SK-N-SH (cell line): ENCODE measurements around the gene ABCA1. TPM values are rescaled to one million over a fixed set of nuclear protein-coding genes. Genes with fewer than 3 reads are reported as not detected.
"Not testable (repeated sequence)": the region's sequence is repeated elsewhere in the genome, so short reads cannot be mapped to it uniquely, and the experiment has no call there.

Experiments
- CTCF ChIA-PET: fragments of 300-600, 350-600 bp; formaldehyde crosslinking; extraction: SDS; loops from one replicate; lab custom pipeline; 2021; lab: Yijun Ruan, JAX
- POLR2A ChIA-PET: fragments of 350-600 bp; sonication (Branson Sonifier 250); formaldehyde crosslinking; extraction: SDS; loops from one replicate; lab custom pipeline; 2020; ENCODE audit warnings: antibody characterized with exemption, inconsistent platforms; lab: Yijun Ruan, JAX
- DNase-seq: peaks from one replicate; pipeline ENCODE4 v3.0.0; 2012
- H2AFZ ChIP-seq: fragments of 200-600 bp; sonication (generic); 2 replicates; pipeline ENCODE4 v1.8.1; 2016; ENCODE audit warnings: antibody characterized with exemption, mild to moderate bottlenecking, low read depth
- H3F3A ChIP-seq: fragments of 200-600 bp; sonication (generic); replicated peaks from 2 replicates; pipeline ENCODE3; 2016; ENCODE audit warnings: antibody characterized with exemption, mild to moderate bottlenecking; ENCODE audit not compliant: insufficient read depth
- H3K27ac ChIP-seq, 2 experiments: fragments of 200-500 bp in 1 of 2; fragments of 200-600 bp in 1 of 2; sonication (Bioruptor generic) in 1 of 2; sonication (generic), shearing (Covaris generic) in 1 of 2; 2 replicates each; pipeline versions ENCODE4 v1.5.1 to v1.6.1; 2014 to 2016; ENCODE audit warnings: low read depth in 2 of 2, inconsistent platforms in 1 of 2, low read length in 1 of 2, mild to moderate bottlenecking in 1 of 2, mixed read lengths in 1 of 2
- H3K27me3 ChIP-seq: fragments of 200-600 bp; sonication (generic), shearing (Covaris generic); 2 replicates; pipeline ENCODE4 v1.6.1; 2016; ENCODE audit warnings: mixed run types; ENCODE audit not compliant: insufficient read depth
- H3K36me3 ChIP-seq, 2 experiments: fragments of 200-500 bp in 1 of 2; fragments of 200-600 bp in 1 of 2; sonication (Bioruptor generic) in 1 of 2; sonication (generic) in 1 of 2; replicated peaks in 1 of 2; 2 replicates each; pipeline versions ENCODE3 to v1.5.1; 2014 to 2016; ENCODE audit warnings: low read length in 1 of 2, mild to moderate bottlenecking in 1 of 2; ENCODE audit not compliant: insufficient read depth in 2 of 2, control insufficient read depth in 1 of 2
- H3K4me1 ChIP-seq, 2 experiments: fragments of 200-500 bp in 1 of 2; fragments of 200-600 bp in 1 of 2; sonication (Bioruptor generic) in 1 of 2; sonication (generic), shearing (Covaris generic) in 1 of 2; 2 replicates each; pipeline versions ENCODE4 v1.5.1 to v1.6.1; 2014 to 2016; ENCODE audit warnings: low read depth in 1 of 2, low read length in 1 of 2, mixed run types in 1 of 2; ENCODE audit not compliant: insufficient read depth in 2 of 2, control insufficient read depth in 1 of 2
- H3K4me2 ChIP-seq: fragments of 200-600 bp; sonication (generic), shearing (Covaris generic); 2 replicates; pipeline ENCODE4 v1.6.1; 2017; ENCODE audit warnings: mixed run types
- H3K4me3 ChIP-seq, 2 experiments: fragments of 200-500 bp in 1 of 2; fragments of 200-600 bp in 1 of 2; sonication (Bioruptor generic) in 1 of 2; sonication (generic), shearing (Covaris generic) in 1 of 2; 2 replicates each; pipeline versions ENCODE4 v1.5.1 to v1.8.1; 2014 to 2016; ENCODE audit warnings: low read depth in 2 of 2, inconsistent platforms in 1 of 2, low read length in 1 of 2, mild to moderate bottlenecking in 1 of 2, mixed read lengths in 1 of 2, moderate library complexity in 1 of 2
- H3K79me2 ChIP-seq: fragments of 200-600 bp; sonication (generic); 2 replicates; pipeline ENCODE4 v1.8.1; 2017; ENCODE audit warnings: mild to moderate bottlenecking; ENCODE audit not compliant: insufficient read depth
- H3K9ac ChIP-seq: fragments of 200-600 bp; sonication (generic); 2 replicates; pipeline ENCODE4 v1.6.1; 2017; ENCODE audit warnings: mixed run types
- H3K9me2 ChIP-seq: fragments of 200-600 bp; sonication (generic); 2 replicates; pipeline ENCODE4 v1.6.1; 2017; ENCODE audit warnings: mixed run types
- H3K9me3 ChIP-seq: fragments of 200-600 bp; sonication (generic); 2 replicates; pipeline ENCODE4 v1.6.1; 2017; ENCODE audit warnings: mixed run types, mild to moderate bottlenecking, moderate library complexity
- H4K20me1 ChIP-seq: fragments of 200-600 bp; sonication (generic); 2 replicates; pipeline ENCODE4 v1.6.1; 2017; ENCODE audit warnings: mild to moderate bottlenecking, mixed run types; ENCODE audit not compliant: insufficient read depth
- CHD2 ChIP-seq: fragments of 150-350 bp; IDR thresholded peaks from 2 replicates; pipeline ENCODE4 v1.6.1; 2018; ENCODE audit warnings: low read length; ENCODE audit not compliant: partially characterized antibody
- ELF1 ChIP-seq: IDR thresholded peaks from 2 replicates; pipeline ENCODE4 v1.4.0; 2012
- EP300 ChIP-seq, 2 experiments: IDR thresholded peaks; 2 replicates each; pipeline versions ENCODE4 v1.4.0 to v1.6.1; 2012; ENCODE audit warnings: borderline replicate concordance in 1 of 2, low read depth in 1 of 2, low read length in 1 of 2
- FOSL2 ChIP-seq: IDR thresholded peaks from 2 replicates; pipeline ENCODE4 v1.4.0; 2012; ENCODE audit warnings: low read depth, mild to moderate bottlenecking, moderate library complexity, borderline replicate concordance
- JUND ChIP-seq: IDR thresholded peaks from 2 replicates; pipeline ENCODE4 v1.4.0; 2012
- MEF2A ChIP-seq: IDR thresholded peaks from 2 replicates; pipeline ENCODE4 v1.4.0; 2012; ENCODE audit warnings: low read depth, borderline replicate concordance
- MXI1 ChIP-seq: IDR thresholded peaks from 2 replicates; pipeline ENCODE4 v1.6.1; 2012; ENCODE audit warnings: mild to moderate bottlenecking, low read depth, low read length, improper control_type of control experiment
- NRF1 ChIP-seq: IDR thresholded peaks from 2 replicates; pipeline ENCODE4 v1.6.1; 2012; ENCODE audit warnings: low read depth, mild to moderate bottlenecking, low read length
- PBX3 ChIP-seq: IDR thresholded peaks from 2 replicates; pipeline ENCODE4; 2012
- POLR2AphosphoS5 ChIP-seq: IDR thresholded peaks from 2 replicates; pipeline ENCODE4 v1.6.1; 2012; ENCODE audit warnings: low read depth, low read length
- RCOR1 ChIP-seq: fragments of 150-350 bp; IDR thresholded peaks from 2 replicates; pipeline ENCODE4 v1.6.1; 2017; ENCODE audit warnings: antibody characterized with exemption, low read length
- RFX5 ChIP-seq: IDR thresholded peaks from 2 replicates; pipeline ENCODE4 v1.6.1; 2012; ENCODE audit warnings: mild to moderate bottlenecking, improper control_type of control experiment, low read length
- RXRA ChIP-seq: IDR thresholded peaks from 2 replicates; pipeline ENCODE4 v1.4.0; 2012; ENCODE audit warnings: low read depth, mild to moderate bottlenecking, borderline replicate concordance
- TCF12 ChIP-seq: IDR thresholded peaks from 2 replicates; pipeline ENCODE4 v1.4.0; 2012
- ZBTB33 ChIP-seq: IDR thresholded peaks from 2 replicates; pipeline ENCODE4 v1.4.0; 2012; ENCODE audit warnings: low read depth, borderline replicate concordance
- WGBS: methylation state at CpG from one replicate; pipeline ENCODE4 v1.1.6; 2017; ENCODE audit warnings: low lambda C conversion rate; 5-methylcytosine and 5-hydroxymethylcytosine counted together
- polyA plus RNA-seq, 3 experiments: library from polyadenylated mRNA; depleted of rRNA; stranded (reverse); fragments of >200 nt; gene quantifications; 2 replicates each; pipeline ENCODE4 v1.2.3, GENCODE V29; 2012
- TF ChIP-seq, protein P1 (sequence below): fragments of 150-350 bp; IDR thresholded peaks from 2 replicates; pipeline ENCODE4 v1.6.1; 2016; ENCODE audit warnings: mild to moderate bottlenecking, low read depth, low read length

The ABCA1 gene
- polyA plus RNA-seq, 1 of the 3 experiments (the other 2 are of a cell fraction) = 5.3 TPM

- Histone ChIP-seq H3K4me1 (peaks cover 0 to 6% of the 10 kb centered on the region in 2 experiments; a peak in 1 of 4 replicates), H3K27ac (peak overlapping the region in 1 of 2 experiments; percentile 48; a peak in 1 of 4 replicates), H3K9ac (no peak overlapping the region), H4K20me1 (no peaks in the 10 kb centered on the region), H3K9me3 (no peaks in the 10 kb centered on the region), H3F3A (peaks cover 11% of the 10 kb centered on the region), H3K4me2 (0 out of 2 replicates have a peak overlapping the region, but pooled peaks have one; percentile 16), H3K36me3 (no peaks in the 10 kb centered on the region), H3K27me3 (no peaks in the 10 kb centered on the region), H3K9me2 (no peaks in the 10 kb centered on the region), H3K79me2 (no peaks in the 10 kb centered on the region), H3K4me3 (no peak overlapping the region), H2AFZ (no peak overlapping the region)
- WGBS = 71% methylated on average over 2 of the region's 2 CpGs
- POLR2A ChIA-PET = no interaction called here
- TF ChIP-seq ZBTB33 (no peak), FOSL2 (peak; percentile 25; the same call in 1 of the 2 replicates), MXI1 (no peak), TCF12 (peak; percentile 77), MEF2A (no peak), JUND (peak; percentile 49), RXRA (peak; percentile 49; the same call in 1 of the 2 replicates), ELF1 (no peak), POLR2AphosphoS5 (peak; percentile 28; the same call in 1 of the 2 replicates), RCOR1 (no peak), RFX5 (no peak), PBX3 (peak; percentile 77), NRF1 (no peak), EP300 (IDR thresholded peaks at IDR 0.05; ENCODE audit: borderline replicate concordance in 1 of 2, low read depth in 1 of 2, low read length in 1 of 2) (peak in 1 of 2 experiments; percentile 30; a peak in 1 of 4 replicates), CHD2 (no peak)
- TF ChIP-seq, protein P1, sequence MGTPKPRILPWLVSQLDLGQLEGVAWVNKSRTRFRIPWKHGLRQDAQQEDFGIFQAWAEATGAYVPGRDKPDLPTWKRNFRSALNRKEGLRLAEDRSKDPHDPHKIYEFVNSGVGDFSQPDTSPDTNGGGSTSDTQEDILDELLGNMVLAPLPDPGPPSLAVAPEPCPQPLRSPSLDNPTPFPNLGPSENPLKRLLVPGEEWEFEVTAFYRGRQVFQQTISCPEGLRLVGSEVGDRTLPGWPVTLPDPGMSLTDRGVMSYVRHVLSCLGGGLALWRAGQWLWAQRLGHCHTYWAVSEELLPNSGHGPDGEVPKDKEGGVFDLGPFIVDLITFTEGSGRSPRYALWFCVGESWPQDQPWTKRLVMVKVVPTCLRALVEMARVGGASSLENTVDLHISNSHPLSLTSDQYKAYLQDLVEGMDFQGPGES = no peak
- no peak for DNase-seq
- CTCF ChIA-PET = interaction anchor here (1.1 kb wide), 1 partner anchor 14 kb away, joined by 3 read pairs; no protein-coding TSS in a partner anchor
Measured at GRCh38 chr9:104934691-104935500, 6.9 kb upstream of the ABCA1 start.

DNA sequence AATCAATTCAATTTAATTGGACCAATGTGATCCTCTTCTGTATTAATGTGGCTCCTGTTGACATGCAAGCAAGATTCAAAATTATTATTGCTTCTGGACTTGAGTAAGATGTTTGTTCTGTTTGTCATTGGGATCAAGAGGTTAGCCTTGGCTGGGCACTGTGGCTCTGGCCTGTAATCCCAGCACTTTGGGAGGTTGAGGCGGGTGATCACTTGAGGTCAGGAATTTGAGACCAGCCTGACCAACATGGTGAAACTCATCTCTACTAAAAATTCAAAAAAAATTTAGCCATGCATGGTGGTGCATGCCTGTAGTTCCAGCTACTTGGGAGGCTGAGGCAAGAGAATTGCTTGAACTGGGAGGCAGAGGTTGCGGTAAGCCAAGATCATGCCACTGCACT, 5.1 kb upstream of the ABCA1 start:
- H3K4me3 ChIP-seq, H3K27ac ChIP-seq, H3K4me2 ChIP-seq, H3K36me3 ChIP-seq, H3K79me2 ChIP-seq, DNase-seq, H4K20me1 ChIP-seq, H3K4me1 ChIP-seq, H3K27me3 ChIP-seq, H3K9me2 ChIP-seq, H2AFZ ChIP-seq, CTCF ChIA-PET, H3K9me3 ChIP-seq, H3K9ac ChIP-seq, POLR2A ChIA-PET: not testable (repeated sequence)
- WGBS = 97% methylated on average over 2 of the region's 2 CpGs
- peaks cover 11% of the 10 kb centered on the region for H3F3A ChIP-seq
